H1 (cell line): Measurements from ENCODE around the gene DENND6B. TPM values are rescaled to one million over a fixed set of nuclear protein-coding genes. Genes with fewer than 3 reads are reported as not detected.

Experiments used
- CTCF ChIA-PET: fragments of 300-600 bp; sonication (Branson Sonifier 250); formaldehyde crosslinking; loops from one replicate; lab custom pipeline; 2021; ENCODE audit not compliant: partially characterized antibody; lab: Charles Lee
- POLR2A ChIA-PET: fragments of 300-600 bp; sonication (Branson Sonifier 250); formaldehyde crosslinking; loops from one replicate; lab custom pipeline; 2021; ENCODE audit warnings: inconsistent platforms; ENCODE audit not compliant: partially characterized antibody; lab: Charles Lee
- DNase-seq, 2 experiments: peaks; one replicate each; pipeline versions ENCODE4 v3.0.0 to v3.0.0-alpha.2; 2010 to 2022; ENCODE audit warnings: low spot score in 2 of 2, low read depth in 1 of 2, mixed read lengths in 1 of 2
- FAIRE-seq: peaks from 2 replicates; lab custom pipeline; 2011; peaks lifted over from hg19 to GRCh38; lab: Jason Lieb, UNC
- H2AFZ ChIP-seq: 2 replicates; pipeline ENCODE4 v1.8.1; 2012; ENCODE audit warnings: low read length, inconsistent platforms
- H2AK5ac ChIP-seq: 2 replicates; pipeline ENCODE4 v1.6.1; 2013; ENCODE audit warnings: low read depth, low read length
- H2BK120ac ChIP-seq: replicated peaks from 2 replicates; pipeline ENCODE3; 2013; ENCODE audit warnings: low read depth, low read length, inconsistent platforms
- H2BK12ac ChIP-seq: 2 replicates; pipeline ENCODE4 v1.6.1; 2013; ENCODE audit warnings: low read depth, low read length
- H2BK15ac ChIP-seq: 2 replicates; pipeline ENCODE4 v1.6.1; 2013; ENCODE audit warnings: low read length
- H2BK20ac ChIP-seq: 2 replicates; pipeline ENCODE4 v1.6.1; 2013; ENCODE audit warnings: low read length
- H2BK5ac ChIP-seq: 2 replicates; pipeline ENCODE4 v1.6.1; 2013; ENCODE audit warnings: low read depth, low read length
- H3K14ac ChIP-seq: 2 replicates; pipeline ENCODE4 v1.6.1; 2013; ENCODE audit warnings: inconsistent platforms; ENCODE audit not compliant: insufficient read length
- H3K18ac ChIP-seq: 2 replicates; pipeline ENCODE4 v1.6.1; 2013; ENCODE audit warnings: low read length; ENCODE audit errors: extremely low read depth
- H3K23ac ChIP-seq: 2 replicates; pipeline ENCODE4 v1.6.1; 2013; ENCODE audit warnings: inconsistent platforms; ENCODE audit not compliant: insufficient read length
- H3K23me2 ChIP-seq: 2 replicates; pipeline ENCODE4 v1.6.1; 2013; ENCODE audit warnings: low read depth, low read length
- H3K27ac ChIP-seq: 2 replicates; pipeline ENCODE4 v1.6.1; 2011; ENCODE audit warnings: low read depth, low read length, inconsistent platforms
- H3K27me3 ChIP-seq, 4 experiments: replicated peaks in 1 of 4; 1 replicate in 1 of 4; 2 replicates in 3 of 4; pipeline versions ENCODE4 v1.6.1 to v1.8.1; 2011 to 2013; ENCODE audit warnings: low read length in 3 of 4, mild to moderate bottlenecking in 3 of 4, inconsistent platforms in 2 of 4, mixed read lengths in 2 of 4, moderate library complexity in 1 of 4; ENCODE audit not compliant: control insufficient read depth in 3 of 4, insufficient read depth in 3 of 4; ENCODE audit errors: extremely low read depth in 1 of 4
- H3K36me3 ChIP-seq, 4 experiments: 2 replicates each; pipeline versions ENCODE4 v1.6.1 to v1.8.1; 2011 to 2013; ENCODE audit warnings: mild to moderate bottlenecking in 4 of 4, low read length in 3 of 4, moderate library complexity in 2 of 4, control low read depth in 1 of 4, inconsistent platforms in 1 of 4; ENCODE audit not compliant: insufficient read depth in 4 of 4, control insufficient read depth in 2 of 4
- H3K4ac ChIP-seq: replicated peaks from 2 replicates; pipeline ENCODE3; 2013; ENCODE audit warnings: low read length, low read depth, mixed read lengths, inconsistent platforms; ENCODE audit not compliant: insufficient read length
- H3K4me1 ChIP-seq, 4 experiments: replicated peaks in 1 of 4; 1 replicate in 1 of 4; 2 replicates in 3 of 4; pipeline versions ENCODE4 v1.6.1 to v1.8.1; 2011 to 2013; ENCODE audit warnings: low read length in 3 of 4, inconsistent platforms in 2 of 4, mixed read lengths in 1 of 4; ENCODE audit not compliant: insufficient read depth in 4 of 4, control insufficient read depth in 3 of 4
- H3K4me2 ChIP-seq, 2 experiments: 2 replicates each; pipeline versions ENCODE4 v1.6.1 to v1.8.1; 2011 to 2013; ENCODE audit warnings: low read depth in 2 of 2, low read length in 2 of 2, control low read depth in 1 of 2, inconsistent platforms in 1 of 2, mild to moderate bottlenecking in 1 of 2; ENCODE audit not compliant: insufficient read depth in 1 of 2
- H3K4me3 ChIP-seq, 4 experiments: fragments of 200-600, 300-600 bp in 1 of 4; sonication (generic), shearing (Covaris generic), sonication (Bioruptor Twin) in 1 of 4; 2 replicates each; pipeline versions ENCODE4 v1.5.1 to v1.8.1; 2011 to 2016; ENCODE audit warnings: low read length in 4 of 4, low read depth in 3 of 4, control low read depth in 2 of 4, inconsistent platforms in 2 of 4, mild to moderate bottlenecking in 2 of 4, mixed read lengths in 1 of 4, moderate library complexity in 1 of 4; ENCODE audit not compliant: insufficient read depth in 2 of 4; ENCODE audit errors: extremely low read depth in 1 of 4
- H3K56ac ChIP-seq: replicated peaks from 2 replicates; pipeline ENCODE3; 2013; ENCODE audit warnings: low read depth, mild to moderate bottlenecking, mixed read lengths, low read length, inconsistent platforms; ENCODE audit not compliant: insufficient read length
- H3K79me1 ChIP-seq: 2 replicates; pipeline ENCODE4 v1.6.1; 2013; ENCODE audit warnings: low read depth, low read length, control low read depth
- H3K79me2 ChIP-seq, 2 experiments: 2 replicates each; pipeline versions ENCODE4 v1.6.1 to v1.8.1; 2012 to 2013; ENCODE audit warnings: low read length in 2 of 2, mild to moderate bottlenecking in 2 of 2, inconsistent platforms in 1 of 2; ENCODE audit not compliant: insufficient read depth in 2 of 2, control insufficient read depth in 1 of 2
- H3K9ac ChIP-seq, 4 experiments: replicated peaks in 1 of 4; 1 replicate in 1 of 4; 2 replicates in 3 of 4; pipeline versions ENCODE4 v1.6.1 to v1.8.1; 2011 to 2013; ENCODE audit warnings: low read depth in 3 of 4, low read length in 3 of 4, control low read depth in 2 of 4, mild to moderate bottlenecking in 2 of 4, moderate library complexity in 2 of 4, inconsistent platforms in 1 of 4; ENCODE audit errors: extremely low read depth in 1 of 4
- H3K9me3 ChIP-seq, 2 experiments: 2 replicates each; pipeline versions ENCODE4 v1.6.1 to v1.8.1; 2012 to 2013; ENCODE audit warnings: mild to moderate bottlenecking in 2 of 2, moderate library complexity in 2 of 2, control low read depth in 1 of 2, inconsistent platforms in 1 of 2, low read depth in 1 of 2, low read length in 1 of 2, mixed read lengths in 1 of 2; ENCODE audit not compliant: insufficient read depth in 2 of 2
- H4K20me1 ChIP-seq, 2 experiments: replicated peaks in 1 of 2; 2 replicates each; pipeline versions ENCODE3 to v1.8.1; 2011 to 2013; ENCODE audit warnings: inconsistent platforms in 2 of 2, low read length in 2 of 2, mild to moderate bottlenecking in 1 of 2; ENCODE audit not compliant: insufficient read depth in 2 of 2, control insufficient read depth in 1 of 2
- H4K5ac ChIP-seq: 2 replicates; pipeline ENCODE4 v1.6.1; 2013; ENCODE audit warnings: low read length, low read depth, mixed read lengths, inconsistent platforms; ENCODE audit not compliant: insufficient read length
- H4K8ac ChIP-seq: 2 replicates; pipeline ENCODE4 v1.8.0; 2013; ENCODE audit warnings: mild to moderate bottlenecking, moderate library complexity, low read length, inconsistent platforms; ENCODE audit not compliant: insufficient read depth; ENCODE audit errors: extremely low read depth
- H4K91ac ChIP-seq: replicated peaks from 2 replicates; pipeline ENCODE3; 2013; ENCODE audit warnings: low read length, mixed read lengths, inconsistent platforms; ENCODE audit not compliant: insufficient read length
- BACH1 ChIP-seq: IDR thresholded peaks from 2 replicates; pipeline ENCODE4 v1.6.1; 2012; ENCODE audit warnings: low read length, improper control_type of control experiment
- BRCA1 ChIP-seq: IDR thresholded peaks from 2 replicates; pipeline ENCODE4 v1.6.1; 2012; ENCODE audit warnings: low read depth, low read length, improper control_type of control experiment
- HDAC6 ChIP-seq: IDR thresholded peaks from one replicate; pipeline ENCODE4 v1.7.1; 2012; ENCODE audit warnings: low read depth, mild to moderate bottlenecking, inconsistent platforms, low read length, moderate library complexity
- JUND ChIP-seq: IDR thresholded peaks from 2 replicates; pipeline ENCODE4 v1.6.1; 2011; ENCODE audit warnings: mild to moderate bottlenecking, improper control_type of control experiment, low read length
- KDM4A ChIP-seq: IDR thresholded peaks from one replicate; pipeline ENCODE4 v1.7.1; 2012; ENCODE audit warnings: low read depth, mild to moderate bottlenecking, moderate library complexity, low read length, inconsistent platforms; ENCODE audit not compliant: severe bottlenecking
- KDM5A ChIP-seq: fragments of 200-600 bp; IDR thresholded peaks from 2 replicates; pipeline ENCODE4 v1.7.1; 2012; ENCODE audit warnings: mild to moderate bottlenecking, low read length, inconsistent platforms, mixed read lengths
- RFX5 ChIP-seq: IDR thresholded peaks from 2 replicates; pipeline ENCODE4 v1.6.1; 2011; ENCODE audit warnings: low read depth, low read length, improper control_type of control experiment, borderline replicate concordance
- SAP30 ChIP-seq: fragments of 300-600 bp; sonication (generic); IDR thresholded peaks from 2 replicates; pipeline ENCODE4 v1.7.1; 2012; ENCODE audit warnings: low read length, moderate library complexity, mild to moderate bottlenecking, inconsistent platforms; ENCODE audit not compliant: insufficient read depth, insufficient replicate concordance
- SIN3A ChIP-seq, 2 experiments: IDR thresholded peaks in 1 of 2; conservative IDR thresholded peaks in 1 of 2; 2 replicates each; pipeline ENCODE4 v1.6.1; 2011 to 2012; ENCODE audit warnings: low read length in 2 of 2, improper control_type of control experiment in 1 of 2, low read depth in 1 of 2, mild to moderate bottlenecking in 1 of 2
- SP1 ChIP-seq: IDR thresholded peaks from 2 replicates; pipeline ENCODE4 v1.6.1; 2011; ENCODE audit warnings: low read depth, low read length
- TAF1 ChIP-seq: IDR thresholded peaks from 2 replicates; pipeline ENCODE4 v1.6.1; 2011; ENCODE audit warnings: mild to moderate bottlenecking, low read depth, low read length
- TEAD4 ChIP-seq: IDR thresholded peaks from 2 replicates; pipeline ENCODE4 v1.6.1; 2012; ENCODE audit warnings: low read depth, low read length, inconsistent platforms, mixed read lengths
- YY1 ChIP-seq: IDR thresholded peaks from 2 replicates; pipeline ENCODE4 v1.6.1; 2011; ENCODE audit warnings: low read depth, mild to moderate bottlenecking, low read length
- WGBS, 2 experiments: shearing (Covaris generic) in 1 of 2; methylation state at CpG; one replicate each; pipeline versions ENCODE4 v1.1.6 to v1.1.7; 2013 to 2015; ENCODE audit warnings: low lambda C conversion rate in 2 of 2, mixed read lengths in 2 of 2, inconsistent platforms in 1 of 2, low coverage in 1 of 2, missing lambda C conversion rate in 1 of 2; ENCODE audit not compliant: insufficient replicate concordance in 2 of 2, insufficient coverage in 1 of 2, insufficient read length in 1 of 2; ENCODE audit errors: extremely low coverage in 1 of 2, missing lambda C conversion rate in 1 of 2; 5-methylcytosine and 5-hydroxymethylcytosine counted together
- polyA plus RNA-seq, 7 experiments: library from polyadenylated mRNA; depleted of rRNA in 3 of 7; stranded (reverse) in 5 of 7; unstranded in 2 of 7; fragments of >200 nt in 5 of 7; fragments of 200-250 nt in 2 of 7; gene quantifications; 1 replicate in 5 of 7; 2 replicates in 1 of 7; 4 replicates in 1 of 7; pipeline versions ENCODE4 v1.2.1 to v1.2.3, GENCODE V29; 2011 to 2013; ENCODE audit warnings: missing spikeins in 2 of 7, mixed read lengths in 2 of 7
- total RNA-seq: library from RNA; stranded (reverse); fragmentation: NEBNext Ultra II Directional; extraction: Animal tissue kit (Norgen Biotek cat#: 25700); gene quantifications from 2 replicates; pipeline ENCODE4 v1.2.1, GENCODE V29; 2021
- TF ChIP-seq, protein P1 (sequence below): IDR thresholded peaks from 2 replicates; pipeline ENCODE4 v1.6.1; 2011; ENCODE audit warnings: low read length, improper control_type of control experiment

The DENND6B gene
- total and polyA plus RNA-seq, 2 of the 8 experiments (the other 6 are each of a cell fraction or from before 2014, with no cell fraction given), result 1.1 to 1.9 TPM

DNA sequence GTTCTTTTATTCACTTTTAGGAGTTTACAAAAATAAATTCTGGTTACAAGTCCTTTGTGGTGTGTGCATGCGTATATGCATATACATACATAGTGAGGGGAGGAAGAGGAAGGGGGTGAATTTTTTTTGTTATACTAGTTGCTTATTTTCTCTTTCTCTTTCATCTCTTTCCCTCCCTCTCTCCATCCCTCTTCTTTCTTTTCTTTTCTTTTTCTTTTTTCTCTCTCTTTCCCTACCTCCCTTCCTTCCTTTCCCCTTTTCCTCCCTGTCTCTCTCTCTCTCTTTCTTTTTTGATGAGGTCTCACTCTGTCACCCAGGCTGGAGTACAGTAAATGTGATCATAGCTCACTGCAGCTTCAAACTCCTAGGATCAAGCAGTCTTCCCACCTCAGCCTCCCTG lies 30.4 kb upstream of the DENND6B start:
- Histone ChIP-seq H3K4me1 (no peaks in the 10 kb centered on the region; a peak in 1 of 7 replicates), H3K18ac (no peak overlapping the region), H3K4me3 (no peak overlapping the region), H3K23ac (no peak overlapping the region), H2BK12ac (no peak overlapping the region), H2BK5ac (no peak overlapping the region), H3K9me3 (no peaks in the 10 kb centered on the region), H4K5ac (no peak overlapping the region), H2AFZ (no peak overlapping the region), H3K4ac (no peak overlapping the region), H2AK5ac (no peak overlapping the region), H3K4me2 (no peak overlapping the region), H3K14ac (no peak overlapping the region), H3K79me2 (peaks cover 9 to 50% of the 10 kb centered on the region in 2 experiments; a peak in 3 of 4 replicates), H2BK20ac (no peak overlapping the region), H3K9ac (no peak overlapping the region), H3K27ac (no peak overlapping the region), H2BK15ac (no peak overlapping the region), H3K23me2 (no peaks in the 10 kb centered on the region), H4K8ac (no peak overlapping the region), H3K79me1 (peaks cover 20% of the 10 kb centered on the region), H4K91ac (no peak overlapping the region), H3K56ac (no peak overlapping the region), H3K27me3 (no peaks in the 10 kb centered on the region), H4K20me1 (peaks cover 0 to 12% of the 10 kb centered on the region in 2 experiments), H3K36me3 (no peaks in the 10 kb centered on the region), H2BK120ac (no peak overlapping the region)
- CTCF ChIA-PET, result interaction anchor here (0.6 to 1.3 kb wide), 3 partner anchors 18 to 208 kb away, joined by 3 read pairs; no protein-coding TSS in a partner anchor
- FAIRE-seq, result no peak
- DNase-seq, result no peak
- POLR2A ChIA-PET, result interaction anchor here (0.7 to 1.1 kb wide), 2 partner anchors 11 to 17 kb away, joined by 3 read pairs; no protein-coding TSS in a partner anchor
- 93% methylated on average over 1 of the region's 1 CpG; no CpG with 5 or more reads in 1 of the 2 experiments for WGBS, 2 experiments
- TF ChIP-seq SP1 (no peak), JUND (no peak), YY1 (no peak), BRCA1 (no peak), KDM4A (no peak), TEAD4 (no peak), BACH1 (no peak), KDM5A (no peak), SIN3A (conservative IDR thresholded peaks at IDR 0.05 in 1 of 2, IDR thresholded peaks at IDR 0.05 in 1 of 2; ENCODE audit: low read depth in 1 of 2, low read length in 2 of 2) (no peak), SAP30 (no peak), RFX5 (no peak), HDAC6 (no peak), TAF1 (no peak)
- TF ChIP-seq, protein P1, sequence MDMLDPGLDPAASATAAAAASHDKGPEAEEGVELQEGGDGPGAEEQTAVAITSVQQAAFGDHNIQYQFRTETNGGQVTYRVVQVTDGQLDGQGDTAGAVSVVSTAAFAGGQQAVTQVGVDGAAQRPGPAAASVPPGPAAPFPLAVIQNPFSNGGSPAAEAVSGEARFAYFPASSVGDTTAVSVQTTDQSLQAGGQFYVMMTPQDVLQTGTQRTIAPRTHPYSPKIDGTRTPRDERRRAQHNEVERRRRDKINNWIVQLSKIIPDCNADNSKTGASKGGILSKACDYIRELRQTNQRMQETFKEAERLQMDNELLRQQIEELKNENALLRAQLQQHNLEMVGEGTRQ, result no peak
